K562 (cell line): Measurements from ENCODE around the gene GARNL3. TPM values are rescaled to one million over a fixed set of nuclear protein-coding genes. Genes with fewer than 3 reads are reported as not detected.

Experiments
- HMGN3 ChIP-seq: IDR thresholded peaks from 2 replicates; pipeline ENCODE4 v1.6.1; 2011; ENCODE audit warnings: borderline replicate concordance, low read depth, mild to moderate bottlenecking, mixed read lengths, low read length; ENCODE audit not compliant: insufficient read length; ENCODE audit errors: extremely low read depth
- PHF8 ChIP-seq: fragments of 200-600 bp; sonication (generic); IDR thresholded peaks from 2 replicates; pipeline ENCODE4 v1.6.1; 2012; ENCODE audit warnings: mixed run types, mild to moderate bottlenecking, inconsistent platforms, low read length, moderate library complexity, borderline replicate concordance
- RB1 ChIP-seq: fragments of 450-650 bp; IDR thresholded peaks from 2 replicates; pipeline ENCODE4 v1.6.1; 2017; ENCODE audit warnings: low read depth, mild to moderate bottlenecking
- SP2 ChIP-seq: IDR thresholded peaks from 2 replicates; pipeline ENCODE4 v1.6.1; 2011; ENCODE audit warnings: mild to moderate bottlenecking, low read depth, low read length, moderate library complexity; ENCODE audit not compliant: poor library complexity, severe bottlenecking; ENCODE audit errors: extremely low read depth
- TEAD4 ChIP-seq, 2 experiments: sonication (generic) in 1 of 2; formaldehyde crosslinking in 1 of 2; IDR thresholded peaks; 2 replicates each; pipeline versions ENCODE4 v1.6.1 to v1.8.0; 2012 to 2022; ENCODE audit warnings: borderline replicate concordance in 1 of 2, inconsistent platforms in 1 of 2, low read length in 1 of 2, mild to moderate bottlenecking in 1 of 2, missing genetic modification reagents in 1 of 2
- YY1 ChIP-seq, 3 experiments: IDR thresholded peaks; 2 replicates each; pipeline ENCODE4 v1.6.1; 2011; ENCODE audit warnings: low read length in 2 of 3, mild to moderate bottlenecking in 2 of 3, moderate library complexity in 2 of 3, borderline replicate concordance in 1 of 3, control low read depth in 1 of 3, low read depth in 1 of 3; ENCODE audit not compliant: insufficient read depth in 3 of 3, insufficient replicate concordance in 2 of 3, control insufficient read depth in 1 of 3, insufficient read length in 1 of 3; ENCODE audit errors: extremely low read depth in 1 of 3
- ZNF764 ChIP-seq: fragments of 250-450 bp; sonication (Bioruptor Pico); IDR thresholded peaks from 2 replicates; pipeline ENCODE4 v1.4.0; 2020; ENCODE audit warnings: low read depth, mild to moderate bottlenecking, moderate library complexity
- ZZZ3 ChIP-seq: fragments of 450-650 bp; IDR thresholded peaks from 2 replicates; pipeline ENCODE4 v1.6.1; 2016; ENCODE audit warnings: antibody characterized with exemption, mild to moderate bottlenecking, moderate library complexity
- polyA plus RNA-seq, 8 experiments: library from polyadenylated mRNA; depleted of rRNA in 4 of 8; stranded (reverse) in 5 of 8; unstranded in 3 of 8; fragments of >200 nt; fragmentation: Nextera tagmentation in 2 of 8; fragmentation: Illumina TruSeq in 1 of 8; extraction: Ambion mirVana in 2 of 8; extraction: Trizol in 1 of 8; gene quantifications; 2 replicates each; pipeline versions ENCODE4 v1.2.1 to v1.2.3, GENCODE V29; 2011 to 2014; ENCODE audit warnings: inconsistent platforms in 1 of 8, missing spikeins in 1 of 8
- total RNA-seq, 7 experiments: library from RNA; depleted of rRNA in 6 of 7; stranded (reverse); fragments of >200 nt in 6 of 7; fragmentation: Illumina TruSeq in 2 of 7; extraction: Trizol in 2 of 7; gene quantifications; 2 replicates each; pipeline versions ENCODE4 v1.2.1 to v1.2.3, GENCODE V29; 2011 to 2021; ENCODE audit warnings: low replicate concordance in 1 of 7
- TF ChIP-seq, protein P1 (sequence below), 2 experiments: IDR thresholded peaks; 2 replicates each; pipeline ENCODE4 v1.6.1; 2012; ENCODE audit warnings: improper control_type of control experiment in 2 of 2, low read depth in 2 of 2, low read length in 2 of 2, borderline replicate concordance in 1 of 2

GARNL3 gene
- total and polyA plus RNA-seq, 9 of the 15 experiments (the other 6 are each of a cell fraction or from before 2014, with no cell fraction given): 0.35 to 2.7 (median 1.6) TPM

DNA sequence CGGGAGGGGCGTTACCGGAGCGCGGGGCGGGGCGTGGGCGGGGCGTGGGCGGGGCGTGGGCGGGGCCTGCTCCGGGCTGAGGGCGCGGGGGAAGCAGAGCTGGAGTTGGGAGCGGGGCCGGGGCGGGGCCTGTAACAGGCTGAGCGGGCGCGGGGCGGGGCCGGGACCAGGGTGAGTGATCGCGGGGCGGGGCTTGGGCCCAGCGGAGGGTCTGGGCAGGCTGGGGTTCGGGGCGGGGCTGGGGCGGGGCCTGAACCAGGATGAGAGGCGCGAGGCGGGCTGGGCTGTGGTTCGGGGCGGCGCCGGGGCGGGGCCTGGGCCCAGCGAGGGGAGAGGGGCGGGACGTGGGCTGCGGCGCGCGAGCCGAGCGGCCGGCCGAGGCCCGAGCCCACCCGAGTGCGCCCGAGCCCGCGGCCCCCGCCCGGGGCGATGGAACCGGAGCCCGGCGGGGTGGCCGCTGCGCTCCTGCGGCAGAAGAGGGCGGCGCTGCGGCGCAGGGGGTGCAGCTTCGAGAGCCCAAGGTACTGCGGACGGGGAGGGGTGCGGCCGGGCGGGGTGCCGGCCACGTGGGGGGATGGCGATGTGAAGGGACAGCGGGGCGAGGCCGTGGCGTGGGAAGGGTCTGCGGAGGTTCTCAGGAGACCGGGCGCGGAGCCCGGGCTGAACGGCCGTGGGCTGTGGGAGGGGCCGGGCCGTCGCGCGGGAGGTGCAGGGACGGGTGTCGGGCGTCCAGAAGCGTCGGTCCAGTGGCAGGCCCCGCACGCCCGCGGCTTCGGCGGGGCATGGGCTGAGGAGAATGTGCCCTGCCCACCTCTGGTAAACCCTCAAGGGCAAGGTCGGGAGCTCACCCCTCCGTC, 39.5 kb upstream of the GARNL3 start (continued):
- TF ChIP-seq HMGN3 (peak; percentile 77), YY1 (IDR thresholded peaks at IDR 0.05; ENCODE audit: borderline replicate concordance in 1 of 3, control insufficient read depth in 1 of 3, extremely low read depth in 1 of 3, insufficient read depth in 3 of 3, insufficient read length in 1 of 3, insufficient replicate concordance in 2 of 3, low read depth in 1 of 3, low read length in 2 of 3) (no peak), ZZZ3 (no peak), TEAD4 (IDR thresholded peaks at IDR 0.05; ENCODE audit: low read length) (no peak), TEAD4 (CRISPR knock-in tag; IDR thresholded peaks at IDR 0.05; ENCODE audit: borderline replicate concordance) (no peak), RB1 (peak; percentile 44; the same call in 1 of the 2 replicates), SP2 (peak; percentile 22), PHF8 (peak; percentile 30; the same call in 1 of the 2 replicates), ZNF764 (CRISPR knock-in tag) (no peak)
- TF ChIP-seq, protein P1, sequence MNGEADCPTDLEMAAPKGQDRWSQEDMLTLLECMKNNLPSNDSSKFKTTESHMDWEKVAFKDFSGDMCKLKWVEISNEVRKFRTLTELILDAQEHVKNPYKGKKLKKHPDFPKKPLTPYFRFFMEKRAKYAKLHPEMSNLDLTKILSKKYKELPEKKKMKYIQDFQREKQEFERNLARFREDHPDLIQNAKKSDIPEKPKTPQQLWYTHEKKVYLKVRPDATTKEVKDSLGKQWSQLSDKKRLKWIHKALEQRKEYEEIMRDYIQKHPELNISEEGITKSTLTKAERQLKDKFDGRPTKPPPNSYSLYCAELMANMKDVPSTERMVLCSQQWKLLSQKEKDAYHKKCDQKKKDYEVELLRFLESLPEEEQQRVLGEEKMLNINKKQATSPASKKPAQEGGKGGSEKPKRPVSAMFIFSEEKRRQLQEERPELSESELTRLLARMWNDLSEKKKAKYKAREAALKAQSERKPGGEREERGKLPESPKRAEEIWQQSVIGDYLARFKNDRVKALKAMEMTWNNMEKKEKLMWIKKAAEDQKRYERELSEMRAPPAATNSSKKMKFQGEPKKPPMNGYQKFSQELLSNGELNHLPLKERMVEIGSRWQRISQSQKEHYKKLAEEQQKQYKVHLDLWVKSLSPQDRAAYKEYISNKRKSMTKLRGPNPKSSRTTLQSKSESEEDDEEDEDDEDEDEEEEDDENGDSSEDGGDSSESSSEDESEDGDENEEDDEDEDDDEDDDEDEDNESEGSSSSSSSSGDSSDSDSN (IDR thresholded peaks at IDR 0.05; ENCODE audit: borderline replicate concordance in 1 of 2, low read depth in 2 of 2, low read length in 2 of 2): peak in 1 of 2 experiments; percentile 77; a peak in 1 of 4 replicates
